Ovary (tissue), 3 donors: ENCODE data around the gene L3HYPDH.

Experiments used
- CTCF ChIP-seq, 3 donors: fragments of 450-650 bp in 2 of 3; fragments of 200-600 bp in 1 of 3; IDR thresholded peaks; one replicate each; pipeline versions ENCODE4 v1.5.1 to v1.8.0; 2016 to 2022; ENCODE audit warnings: antibody characterized with exemption in 3 of 3, mild to moderate bottlenecking in 1 of 3
- EP300 ChIP-seq: sonication (generic); formaldehyde crosslinking; IDR thresholded peaks from one replicate; pipeline ENCODE4 v1.6.1; 2017; ENCODE audit warnings: antibody characterized with exemption
- POLR2A ChIP-seq: fragments of 450-650 bp; IDR thresholded peaks from one replicate; pipeline ENCODE4 v1.6.1; 2017; ENCODE audit warnings: antibody characterized with exemption, mild to moderate bottlenecking, moderate library complexity
- donor health status: DM: no; HTN: no; CAD: no.

GRCh38 chr14:59435101-59435500, 49.1 kb downstream of the L3HYPDH start:
- no peak for TF ChIP-seq POLR2A
- no peak for TF ChIP-seq CTCF (IDR thresholded peaks at IDR 0.05)
- TF ChIP-seq EP300, result no peak
